Fibroblast of lung (primary cell): ENCODE data around the gene IZUMO1. TPM values are rescaled to one million over a fixed set of nuclear protein-coding genes. Genes with fewer than 3 reads are reported as not detected.

Source experiments
- DNase-seq, 2 donors: peaks; one replicate each; pipeline versions ENCODE4 v3.0.0 to v3.0.0-alpha.2; 2010; ENCODE audit warnings: low read depth in 2 of 2
- H2AFZ ChIP-seq: 2 replicates; pipeline ENCODE4 v1.5.1; 2012; ENCODE audit warnings: low read length, control low read depth, inconsistent platforms
- H3K27ac ChIP-seq: 2 replicates; pipeline ENCODE4 v1.5.1; 2011; ENCODE audit warnings: low read length, control low read depth; ENCODE audit not compliant: insufficient read depth
- H3K27me3 ChIP-seq: 2 replicates; pipeline ENCODE4 v1.5.1; 2011; ENCODE audit warnings: mild to moderate bottlenecking, low read length; ENCODE audit not compliant: control insufficient read depth, insufficient read depth
- H3K36me3 ChIP-seq: 2 replicates; pipeline ENCODE4 v1.5.1; 2011; ENCODE audit warnings: low read length; ENCODE audit not compliant: control insufficient read depth, insufficient read depth
- H3K4me1 ChIP-seq: 2 replicates; pipeline ENCODE4 v1.5.1; 2011; ENCODE audit warnings: low read length; ENCODE audit not compliant: control insufficient read depth, insufficient read depth; ENCODE audit errors: extremely low read depth
- H3K4me2 ChIP-seq: 2 replicates; pipeline ENCODE4 v1.5.1; 2011; ENCODE audit warnings: low read length, control low read depth; ENCODE audit not compliant: insufficient read depth; ENCODE audit errors: extremely low read depth
- H3K4me3 ChIP-seq, 4 experiments: fragments of 200-600 bp in 1 of 4; sonication (generic) in 1 of 4; replicated peaks in 1 of 4; 2 replicates each; pipeline ENCODE4 v1.5.1; 2011 to 2016; ENCODE audit warnings: low read length in 4 of 4, low read depth in 3 of 4, mild to moderate bottlenecking in 3 of 4, control low read depth in 2 of 4, inconsistent platforms in 1 of 4, mixed read lengths in 1 of 4; ENCODE audit not compliant: insufficient read depth in 1 of 4; ENCODE audit errors: control extremely low read depth in 1 of 4
- H3K79me2 ChIP-seq: 2 replicates; pipeline ENCODE4 v1.5.1; 2012; ENCODE audit warnings: mild to moderate bottlenecking, low read length, inconsistent platforms; ENCODE audit not compliant: control insufficient read depth, insufficient read depth
- H3K9ac ChIP-seq: 2 replicates; pipeline ENCODE4 v1.5.1; 2011; ENCODE audit warnings: mild to moderate bottlenecking, low read length, control low read depth; ENCODE audit not compliant: insufficient read depth
- H3K9me3 ChIP-seq: 2 replicates; pipeline ENCODE4 v1.5.1; 2012; ENCODE audit warnings: low read depth, low read length; ENCODE audit not compliant: control insufficient read depth, insufficient read depth
- H4K20me1 ChIP-seq: 2 replicates; pipeline ENCODE4 v1.5.1; 2011; ENCODE audit warnings: low read length; ENCODE audit not compliant: control insufficient read depth, insufficient read depth; ENCODE audit errors: extremely low read depth
- CTCF ChIP-seq, 2 donors: IDR thresholded peaks in 1 of 2; conservative IDR thresholded peaks in 1 of 2; 1 replicate in 1 of 2; 2 replicates in 1 of 2; pipeline ENCODE4 v1.5.1; 2011 to 2012; ENCODE audit warnings: low read length in 2 of 2, control low read depth in 1 of 2, inconsistent platforms in 1 of 2, low read depth in 1 of 2, mild to moderate bottlenecking in 1 of 2
- EZH2 ChIP-seq: IDR thresholded peaks from 2 replicates; pipeline ENCODE4 v1.5.1; 2012; ENCODE audit warnings: low read length, control low read depth, mild to moderate bottlenecking; ENCODE audit errors: missing control alignments
- polyA plus RNA-seq, 2 donors: library from polyadenylated mRNA; depleted of rRNA in 1 of 2; stranded (reverse) in 1 of 2; unstranded in 1 of 2; fragments of >200 nt; gene quantifications; 2 replicates each; pipeline ENCODE4 v1.2.1, GENCODE V29; 2011 to 2012; ENCODE audit warnings: missing spikeins in 1 of 2
- total RNA-seq: library from RNA; depleted of rRNA; stranded (reverse); fragments of >200 nt; gene quantifications from 2 replicates; pipeline ENCODE4 v1.2.1, GENCODE V29; 2014

Gene IZUMO1
- total and polyA plus RNA-seq, 2 donors (not counting 1 experiment from before 2014, with no cell fraction given): not detected

- H3K79me2 ChIP-seq: no peaks in the 10 kb centered on the region
- H2AFZ ChIP-seq: peak overlapping the region; percentile 78
- H3K4me1 ChIP-seq: peaks cover 11% of the 10 kb centered on the region
- no peaks in the 10 kb centered on the region for H3K36me3 ChIP-seq
- TF ChIP-seq EZH2 (no peak), CTCF (conservative IDR thresholded peaks at IDR 0.05 in 1 of 2, IDR thresholded peaks at IDR 0.05 in 1 of 2; ENCODE audit: low read depth in 1 of 2, low read length in 2 of 2) (peak; percentile 17 to 45)
- DNase-seq: peak in 1 of 2 donors; percentile 27
- H3K4me3 ChIP-seq: peak overlapping the region; percentile 69 to 87 (median 82)
- H3K9me3 ChIP-seq: no peaks in the 10 kb centered on the region
- H4K20me1 ChIP-seq: no peaks in the 10 kb centered on the region
- peak overlapping the region; percentile 94 for H3K4me2 ChIP-seq
- H3K9ac ChIP-seq: peak overlapping the region; percentile 52
- no peaks in the 10 kb centered on the region for H3K27me3 ChIP-seq
- no peak overlapping the region for H3K27ac ChIP-seq
Observed at GRCh38 chr19:48713041-48713863, 33.5 kb downstream of the IZUMO1 start.

- TF ChIP-seq CTCF (conservative IDR thresholded peaks at IDR 0.05 in 1 of 2, IDR thresholded peaks at IDR 0.05 in 1 of 2; ENCODE audit: low read depth in 1 of 2, low read length in 2 of 2) (no peak), EZH2 (no peak)
- Histone ChIP-seq H3K79me2 (no peaks in the 10 kb centered on the region), H4K20me1 (no peaks in the 10 kb centered on the region), H3K36me3 (no peaks in the 10 kb centered on the region), H3K27ac (no peak overlapping the region), H2AFZ (no peak overlapping the region), H3K4me1 (peaks cover 7% of the 10 kb centered on the region), H3K27me3 (no peaks in the 10 kb centered on the region), H3K4me2 (no peak overlapping the region), H3K9me3 (no peaks in the 10 kb centered on the region), H3K9ac (no peak overlapping the region), H3K4me3 (no peak overlapping the region)
- no peak for DNase-seq
Observed at GRCh38 chr19:48711106-48711662, 35.5 kb downstream of the IZUMO1 start.

GRCh38 chr19:48708471-48708870, 38.2 kb downstream of the IZUMO1 start:
- Histone ChIP-seq H3K4me1 (peaks cover 5% of the 10 kb centered on the region), H3K9ac (no peak overlapping the region), H3K79me2 (no peaks in the 10 kb centered on the region), H3K27ac (no peak overlapping the region), H3K9me3 (no peaks in the 10 kb centered on the region), H3K36me3 (no peaks in the 10 kb centered on the region), H3K27me3 (no peaks in the 10 kb centered on the region), H3K4me2 (no peak overlapping the region), H2AFZ (no peak overlapping the region), H3K4me3 (no peak overlapping the region), H4K20me1 (no peaks in the 10 kb centered on the region)
- DNase-seq: no peak
- TF ChIP-seq EZH2 (no peak), CTCF (conservative IDR thresholded peaks at IDR 0.05 in 1 of 2, IDR thresholded peaks at IDR 0.05 in 1 of 2; ENCODE audit: low read depth in 1 of 2, low read length in 2 of 2) (no peak)
